ENCODE results near the gene HMBS.
A peak's percentile ranks its signal among the peaks of the same experiment; 100 is the strongest.
"Not testable (repeated sequence)": the region's sequence is repeated elsewhere in the genome, so short reads cannot be mapped to it uniquely, and the experiment has no call there.

Gene HMBS

GRCh38 chr11:119134389-119134978 is 49.8 kb downstream of the HMBS start:
- ChIA-PET POLR2A (no interaction called here), CTCF (interaction anchor here (1.2 to 2.4 kb wide), 4 partner anchors 9 to 81 kb away, joined by 3 to 6 read pairs (median 4); no protein-coding TSS in a partner anchor)
- TF ChIP-seq CTCF (IDR thresholded peaks at IDR 0.05; ENCODE audit: control extremely low read depth, extremely low read depth, low read depth, missing control alignments): peak; percentile 13
- no peak for DNase-seq (ENCODE audit: extremely low spot score)

- CTCF ChIA-PET: interaction anchor here (1.0 to 1.8 kb wide), 4 partner anchors 12 to 182 kb away, joined by 3 to 4 read pairs (median 3); partner anchors contain the start of gene CBL
- DNase-seq (ENCODE audit: extremely low spot score); POLR2A ChIA-PET: not testable (repeated sequence)
Measured at GRCh38 chr11:119139276-119139675, 54.6 kb downstream of the HMBS start.
